HG03175 (cell line): ENCODE measurements around the gene TCF12.
"Not testable (repeated sequence)": the region's sequence is repeated elsewhere in the genome, so short reads cannot be mapped to it uniquely, and the experiment has no call there.

ENCODE experiments used
- ATAC-seq: cut with Tn5 transposase; IDR thresholded peaks from one replicate; pipeline ENCODE4 v1.9.1; 2021; ENCODE audit warnings: mild to moderate bottlenecking, moderate library complexity; ENCODE audit not compliant: unreplicated experiment

The TCF12 gene

DNA sequence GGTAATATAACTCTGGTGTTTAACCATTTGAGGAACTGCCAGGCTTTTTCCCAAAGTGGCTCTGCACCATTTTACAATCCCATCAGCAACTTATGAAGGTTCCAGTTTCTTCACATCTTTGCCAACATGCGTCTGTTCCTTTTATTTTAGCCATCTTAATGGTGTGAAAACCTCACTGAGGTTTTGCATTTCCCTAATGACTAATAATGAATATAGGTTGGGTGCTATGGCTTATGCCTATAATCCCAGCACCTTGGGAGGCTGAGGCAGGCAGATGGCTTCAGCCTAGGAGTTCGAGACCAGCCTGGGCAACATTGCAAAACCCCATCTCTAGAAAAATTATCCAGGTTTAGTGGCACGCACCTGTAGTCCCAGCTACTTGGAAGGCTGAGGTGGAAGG is 210.6 kb downstream of the TCF12 start:
- ATAC-seq: no peak

DNA sequence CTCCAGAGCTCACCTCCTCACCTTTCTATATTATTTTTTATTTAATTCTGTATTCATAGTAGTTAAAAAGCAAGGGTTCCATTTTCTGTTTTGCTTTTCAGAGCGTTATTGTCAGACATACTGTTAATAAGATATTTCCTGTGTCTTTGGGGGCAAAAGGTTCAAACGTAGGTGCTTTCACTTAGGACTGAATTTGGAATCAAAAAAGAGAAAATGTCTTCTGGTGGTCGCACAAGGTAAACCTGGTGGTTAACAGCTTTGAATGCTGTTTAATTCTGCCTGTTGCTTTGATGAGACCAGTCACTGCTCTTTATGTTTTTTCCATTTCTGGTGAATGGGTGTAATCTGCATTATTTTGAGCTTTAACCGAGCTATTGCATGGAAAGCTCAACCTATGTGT is 212.5 kb downstream of the TCF12 start:
- ATAC-seq: no peak

DNA sequence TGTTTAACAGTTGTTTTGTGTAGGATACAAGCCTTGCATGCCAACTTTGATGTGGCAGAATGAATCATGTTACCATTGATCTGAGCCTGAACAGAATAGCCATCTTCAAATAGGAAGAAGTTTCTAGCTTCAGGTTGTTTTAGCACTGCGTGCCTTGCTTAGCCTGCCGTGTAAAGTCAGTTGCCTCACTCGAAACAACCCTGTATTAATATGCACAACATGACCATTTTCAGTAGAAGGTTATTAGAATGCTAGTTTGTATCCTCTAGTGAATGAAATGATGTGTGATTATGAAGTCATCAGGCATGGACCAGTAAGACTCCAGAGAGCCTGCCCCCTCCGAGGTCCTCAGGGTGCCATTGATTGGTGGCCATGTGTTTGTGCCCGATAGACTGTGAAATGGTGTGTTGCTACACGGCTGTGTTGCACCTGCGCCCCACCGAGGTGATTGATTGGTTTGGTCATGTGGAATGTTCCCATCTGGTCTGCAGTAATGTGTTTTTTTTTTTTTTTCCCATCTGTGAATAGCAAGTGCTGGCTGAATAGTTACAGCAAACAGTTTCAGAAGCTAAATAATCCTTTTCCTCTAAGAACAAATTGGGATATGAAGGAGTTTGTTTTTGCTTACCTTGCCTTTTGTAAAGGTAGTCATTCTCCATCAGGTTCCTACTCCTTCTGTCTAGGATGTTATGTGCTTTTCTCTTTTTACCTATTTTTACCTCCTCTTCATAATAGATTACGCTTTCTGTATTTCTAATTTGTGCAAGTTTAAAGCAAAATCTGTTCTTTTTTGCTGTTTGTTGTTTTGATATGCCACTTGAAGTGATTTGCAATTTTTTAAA is 214.9 kb downstream of the TCF12 start:
- no peak for ATAC-seq

DNA sequence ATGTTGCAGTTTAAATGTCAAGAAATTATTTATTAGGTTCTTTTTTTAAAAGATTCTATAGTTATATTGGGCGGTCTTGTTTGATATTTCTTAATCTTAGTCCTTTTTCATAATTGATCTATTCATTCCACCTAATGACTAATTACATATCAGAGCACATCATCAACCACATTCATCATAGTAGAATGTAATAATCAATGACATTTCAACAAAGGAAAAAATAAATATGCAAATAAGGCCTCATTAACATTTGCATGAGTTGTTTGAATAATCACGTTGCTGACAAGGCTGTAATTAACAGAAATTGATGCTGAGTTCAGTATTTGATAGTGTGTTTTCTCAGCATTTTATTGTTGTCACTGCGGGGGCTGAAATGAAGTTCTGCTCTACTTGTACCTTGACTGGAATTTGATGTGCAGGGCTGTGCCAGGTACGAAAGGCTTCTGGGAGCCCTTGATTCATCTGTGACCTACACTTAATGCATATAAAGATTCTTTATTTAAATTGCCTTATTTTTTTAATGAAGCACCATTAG is 215.7 kb downstream of the TCF12 start:
- no peak for ATAC-seq

DNA sequence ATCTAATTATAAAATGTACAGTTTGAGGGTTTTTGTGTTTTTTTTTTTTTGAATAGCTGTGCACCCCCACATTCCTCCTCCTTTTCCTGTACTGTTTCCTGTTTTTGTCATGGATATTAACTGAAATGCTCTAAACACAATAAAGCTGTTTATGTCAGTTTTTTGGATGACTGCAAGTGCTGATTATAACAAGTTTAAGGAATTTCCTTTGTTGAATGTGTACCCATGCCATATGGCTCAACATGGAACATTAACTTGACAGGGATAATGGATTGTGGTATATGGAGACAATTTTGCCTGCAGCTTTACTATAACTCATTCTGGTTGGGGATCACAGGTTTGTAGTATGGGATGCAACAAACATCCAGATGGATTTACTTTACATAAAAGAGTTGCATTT is 216.4 kb downstream of the TCF12 start:
- ATAC-seq: no peak

DNA sequence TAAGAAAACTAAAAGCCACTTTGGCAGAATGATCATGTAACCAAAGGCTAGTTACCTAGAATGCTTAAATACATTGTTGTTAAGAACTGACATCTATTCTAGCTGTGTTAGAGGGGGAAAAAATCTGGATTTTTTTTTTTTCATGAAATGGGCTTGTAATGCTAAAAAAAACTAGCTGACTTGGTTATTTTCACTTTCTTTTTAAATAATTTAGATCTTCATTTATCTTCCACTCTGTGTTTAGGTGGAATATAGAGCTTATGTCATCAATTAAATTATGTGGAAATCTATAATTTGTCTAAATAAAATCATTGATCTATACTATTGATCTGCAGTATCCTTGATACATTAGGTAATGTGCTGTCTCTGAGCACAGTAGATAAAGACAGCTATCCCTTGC is 217.4 kb downstream of the TCF12 start:
- no peak for ATAC-seq

DNA sequence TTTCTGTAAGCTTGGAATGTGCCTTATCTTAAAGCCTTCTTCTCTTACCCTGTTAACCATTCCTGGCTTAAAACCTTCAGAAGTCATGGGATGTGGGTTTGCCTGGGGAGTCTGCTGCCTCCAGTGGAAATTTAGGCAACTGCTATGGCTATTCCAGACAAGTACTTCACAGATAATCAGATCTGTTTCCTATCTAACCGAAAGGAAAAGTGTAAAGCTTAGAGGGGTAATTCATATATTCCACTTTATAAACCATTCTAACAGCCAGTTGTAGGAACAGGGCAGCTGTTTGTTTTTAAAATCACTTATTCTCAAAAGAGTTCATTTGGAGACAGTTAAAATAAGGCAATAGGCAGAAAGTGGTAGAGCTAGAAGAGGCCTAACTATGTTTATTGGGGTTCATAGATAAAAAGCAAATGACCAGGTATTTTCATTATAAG is 219.9 kb downstream of the TCF12 start:
- ATAC-seq: no peak

DNA sequence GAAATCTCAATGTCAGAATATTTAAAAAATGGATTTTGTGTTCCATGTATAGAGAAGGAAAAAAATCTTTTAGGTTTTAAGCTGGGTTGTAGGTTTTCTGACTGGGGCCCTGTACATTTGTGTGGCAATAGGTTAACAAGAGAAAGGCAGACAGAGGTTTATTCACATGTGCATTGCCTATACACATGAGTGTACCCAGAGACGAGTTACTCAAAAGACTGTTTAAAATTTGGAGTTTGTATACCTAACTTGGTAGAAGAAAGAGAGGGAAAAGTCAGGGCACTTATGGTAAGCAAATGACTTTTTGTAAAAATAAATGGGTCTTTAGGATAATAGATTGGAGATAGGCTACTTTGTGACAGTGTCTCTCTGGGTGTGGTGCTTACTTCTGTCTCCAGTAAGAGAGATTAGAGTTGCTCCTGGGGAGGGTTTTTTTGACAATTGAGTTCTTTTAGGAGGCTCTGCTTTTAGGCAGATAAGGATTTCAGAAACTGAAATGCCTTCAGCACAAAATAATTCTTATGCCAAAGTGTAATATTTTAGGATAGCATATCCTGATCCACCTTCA is 225.2 kb downstream of the TCF12 start:
- no peak for ATAC-seq

DNA sequence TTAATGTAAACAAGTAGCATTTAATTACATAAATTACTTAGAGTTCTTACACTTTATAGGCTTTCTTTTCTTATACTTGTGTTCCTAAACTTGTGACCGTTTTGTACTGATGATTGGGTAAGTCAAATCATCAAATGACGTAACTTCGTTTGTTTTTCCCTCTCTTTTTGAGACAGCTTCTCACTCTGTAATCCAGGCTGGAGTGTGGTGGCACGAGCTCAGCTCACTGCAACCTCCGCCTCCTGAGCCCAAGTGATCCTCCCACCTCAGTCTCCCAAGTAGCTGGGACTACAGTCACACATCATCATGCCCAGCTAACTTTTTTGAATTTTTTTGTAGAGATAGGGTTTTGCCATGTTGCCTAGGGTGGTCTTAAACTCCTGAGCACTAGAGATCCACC is 226.0 kb downstream of the TCF12 start:
- ATAC-seq: no peak

DNA sequence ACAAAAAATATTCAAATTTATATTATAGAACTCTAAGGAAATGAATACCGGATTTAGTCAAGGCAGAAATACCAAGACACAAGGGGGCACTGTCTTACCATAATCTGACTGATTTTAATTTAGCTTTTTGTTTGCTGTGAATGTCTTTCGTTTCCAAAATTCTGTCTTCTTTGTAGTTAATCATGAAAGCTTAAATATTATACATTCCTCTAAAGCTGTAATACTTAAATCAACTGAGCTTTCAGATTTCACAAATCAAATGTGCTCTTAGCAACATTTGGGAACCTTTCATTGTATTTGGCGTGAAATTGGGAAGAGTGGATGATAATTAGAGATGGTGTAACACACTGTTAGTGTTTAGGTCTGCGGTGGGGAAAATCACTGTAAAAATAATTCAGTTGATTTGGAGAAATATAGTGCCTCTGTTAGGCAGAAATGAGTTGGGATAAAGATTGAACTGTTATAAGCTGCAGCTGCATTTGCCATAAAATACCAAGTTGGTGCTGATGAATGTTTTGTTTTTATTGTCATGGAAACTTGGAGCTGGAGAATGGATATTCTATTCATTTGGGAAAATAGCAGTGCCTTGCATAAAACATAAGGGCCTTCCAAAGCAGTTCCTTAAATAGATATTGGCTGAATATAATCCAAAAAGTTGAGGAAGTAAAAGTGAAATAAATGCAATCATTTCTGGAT is 228.2 kb downstream of the TCF12 start:
- ATAC-seq: no peak

DNA sequence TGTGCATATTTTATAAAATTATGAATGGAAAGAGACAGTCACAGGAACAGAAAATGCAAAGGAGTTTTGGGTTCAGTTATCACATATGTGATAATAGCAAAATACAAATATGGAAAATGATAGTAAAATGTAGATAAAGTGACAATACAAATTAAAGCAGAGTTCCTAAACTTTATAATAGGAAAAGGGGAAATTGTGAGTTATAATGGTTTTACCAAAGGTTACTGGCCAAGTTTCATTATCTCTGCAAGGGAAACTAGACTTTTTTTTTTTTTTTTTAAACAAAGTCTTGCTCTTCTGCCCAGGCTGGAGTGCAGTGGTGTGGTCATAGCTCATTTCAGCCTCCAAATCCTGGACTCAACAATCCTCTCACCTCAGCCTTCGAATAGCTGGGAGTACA is 229.2 kb downstream of the TCF12 start:
- ATAC-seq: no peak

DNA sequence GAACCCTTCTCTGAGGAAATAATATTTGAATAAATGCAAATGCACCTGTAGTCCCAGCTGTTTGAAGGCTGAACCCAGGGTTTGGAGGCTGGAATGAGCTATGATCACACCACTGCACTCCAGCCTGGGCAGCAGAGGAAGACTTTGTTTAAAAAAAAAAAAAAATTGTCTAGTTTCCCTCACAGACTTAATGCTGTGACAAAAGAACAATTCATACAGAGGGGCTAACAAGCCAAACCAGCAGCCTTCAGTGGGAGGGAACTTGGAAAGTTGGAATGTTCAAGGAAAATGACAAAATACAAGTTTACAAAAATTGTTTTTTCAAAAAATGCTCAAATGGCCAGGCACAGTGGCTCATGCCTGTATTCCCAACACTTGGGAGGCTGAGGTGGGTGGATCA is 229.8 kb downstream of the TCF12 start:
- ATAC-seq: no peak

DNA sequence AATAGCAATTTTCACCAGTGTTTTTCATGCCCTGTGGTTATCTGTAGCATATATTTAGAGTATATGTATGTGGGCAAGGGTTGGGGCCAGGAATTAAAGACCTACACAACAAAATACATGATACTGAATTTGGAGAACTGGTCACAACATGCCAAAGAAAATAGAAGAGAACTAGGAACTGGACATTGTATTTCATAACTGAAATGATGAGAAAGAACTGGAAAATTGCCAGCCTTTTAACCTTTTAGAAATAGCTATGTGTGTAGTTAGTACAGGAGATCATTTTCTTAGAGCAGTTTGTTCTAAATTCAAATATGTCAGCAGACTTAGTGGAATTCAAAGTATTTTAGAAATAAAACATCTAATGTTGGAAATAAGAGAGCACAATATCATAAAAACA is 230.8 kb downstream of the TCF12 start:
- ATAC-seq: no peak

DNA sequence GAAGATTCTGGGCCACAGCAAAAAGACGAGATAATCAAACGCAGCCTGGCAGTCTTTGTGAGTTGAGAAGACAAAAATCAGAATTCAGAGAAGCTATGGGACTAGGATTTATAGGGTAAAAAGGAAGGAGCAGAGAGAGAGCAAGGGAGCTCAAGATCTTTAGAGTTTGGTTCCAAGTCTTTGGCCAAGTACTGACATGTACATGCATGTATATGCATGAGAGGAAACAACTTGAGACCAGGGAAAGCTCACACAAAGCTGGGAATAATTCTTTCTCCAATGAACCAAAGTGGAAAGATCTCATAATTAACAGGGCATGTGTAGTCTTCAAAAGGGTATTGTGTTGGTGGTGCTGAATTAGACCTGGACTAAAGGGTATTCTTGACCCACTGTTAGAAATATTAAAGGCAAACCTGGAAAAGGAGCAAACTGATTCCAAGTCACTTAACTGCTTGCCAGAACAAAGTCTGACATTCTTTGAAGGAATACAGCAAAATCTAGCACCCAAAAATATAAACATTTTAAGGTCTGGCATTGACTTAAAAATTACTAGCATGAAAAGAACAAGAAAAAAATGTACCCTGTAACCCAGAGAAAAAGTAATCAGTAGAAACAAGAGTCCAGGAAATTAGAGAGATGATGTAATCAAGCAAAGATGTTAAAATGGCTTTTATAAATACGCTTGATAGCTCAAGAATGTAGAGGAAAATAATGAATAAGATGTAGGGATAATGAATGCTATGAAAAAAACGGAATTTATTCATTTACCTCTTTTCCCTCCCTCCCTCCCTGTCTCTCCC is 231.8 kb downstream of the TCF12 start:
- ATAC-seq: no peak

DNA sequence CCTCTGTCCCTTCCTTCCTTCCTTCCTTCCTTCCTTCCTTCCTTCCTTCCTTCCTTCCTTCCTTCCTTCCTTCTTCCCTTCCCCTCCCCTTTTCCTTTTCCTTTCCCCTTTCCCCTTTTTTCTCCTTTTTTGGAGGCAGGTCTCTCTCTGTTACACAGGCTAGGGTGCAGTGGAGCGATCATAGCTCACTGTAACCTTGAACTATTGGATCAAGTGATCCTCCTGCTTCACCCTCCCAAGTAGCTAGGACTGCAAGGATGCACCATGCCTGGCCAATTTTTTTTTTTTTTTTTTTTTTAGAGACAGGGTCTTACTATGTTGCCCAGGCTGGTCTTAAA is 232.4 kb downstream of the TCF12 start:
- not testable (repeated sequence) for ATAC-seq

DNA sequence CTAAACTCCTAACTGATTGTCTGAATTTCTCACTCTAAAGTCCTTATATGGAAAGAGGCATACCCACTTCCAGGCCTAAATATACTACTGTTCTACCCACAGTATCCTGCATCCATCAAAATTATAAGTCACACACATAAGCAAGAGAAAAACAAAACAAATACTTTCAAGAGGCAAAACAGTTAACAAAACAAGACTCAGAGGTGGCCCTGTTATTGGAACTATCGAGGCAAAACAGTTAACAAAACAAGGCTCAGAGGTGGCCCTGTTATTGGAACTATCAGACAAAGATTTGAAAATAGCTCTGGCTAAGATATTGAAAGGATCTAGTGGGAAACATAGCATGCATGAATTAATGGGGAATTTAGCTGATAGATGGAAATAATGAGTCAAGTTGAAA is 233.7 kb downstream of the TCF12 start:
- no peak for ATAC-seq

DNA sequence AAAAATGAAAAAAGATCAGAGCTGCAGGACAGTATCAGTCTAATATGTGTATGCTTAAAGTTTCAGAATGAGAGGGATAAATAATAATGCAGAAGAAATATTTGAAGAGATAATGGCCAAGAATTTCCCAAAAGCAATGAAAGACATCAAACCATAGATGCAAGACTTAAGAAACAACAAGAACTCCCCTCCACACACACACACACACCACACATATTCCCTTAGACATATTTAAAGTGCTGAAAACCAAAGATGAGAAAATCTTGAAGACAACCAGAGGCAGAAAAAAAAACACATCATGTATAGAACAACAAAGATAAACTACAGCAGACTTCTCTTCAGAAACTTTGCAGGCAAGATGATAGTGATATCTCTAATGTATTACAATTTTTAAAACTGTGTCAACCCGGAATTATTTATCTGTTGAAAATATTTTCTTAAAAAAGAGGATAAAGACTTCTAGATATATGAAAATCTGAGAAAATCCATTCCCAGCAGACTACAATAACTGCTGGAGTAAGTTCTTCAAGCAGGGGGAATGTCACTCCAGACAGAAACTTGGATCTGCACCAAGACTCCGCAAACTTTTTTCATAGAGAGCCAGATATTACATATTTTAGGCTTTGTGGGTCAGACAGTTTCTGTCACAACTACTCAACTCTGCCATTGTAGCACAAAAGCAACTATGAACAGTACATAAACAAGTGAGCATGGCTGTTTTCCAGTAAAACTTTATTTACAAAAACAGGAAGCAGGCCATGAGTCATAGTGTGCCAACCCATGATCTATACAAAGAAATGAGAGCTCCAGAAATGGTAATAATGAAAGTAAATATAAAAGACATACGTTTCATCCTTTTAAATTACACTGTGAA is 234.5 kb downstream of the TCF12 start:
- no peak for ATAC-seq

DNA sequence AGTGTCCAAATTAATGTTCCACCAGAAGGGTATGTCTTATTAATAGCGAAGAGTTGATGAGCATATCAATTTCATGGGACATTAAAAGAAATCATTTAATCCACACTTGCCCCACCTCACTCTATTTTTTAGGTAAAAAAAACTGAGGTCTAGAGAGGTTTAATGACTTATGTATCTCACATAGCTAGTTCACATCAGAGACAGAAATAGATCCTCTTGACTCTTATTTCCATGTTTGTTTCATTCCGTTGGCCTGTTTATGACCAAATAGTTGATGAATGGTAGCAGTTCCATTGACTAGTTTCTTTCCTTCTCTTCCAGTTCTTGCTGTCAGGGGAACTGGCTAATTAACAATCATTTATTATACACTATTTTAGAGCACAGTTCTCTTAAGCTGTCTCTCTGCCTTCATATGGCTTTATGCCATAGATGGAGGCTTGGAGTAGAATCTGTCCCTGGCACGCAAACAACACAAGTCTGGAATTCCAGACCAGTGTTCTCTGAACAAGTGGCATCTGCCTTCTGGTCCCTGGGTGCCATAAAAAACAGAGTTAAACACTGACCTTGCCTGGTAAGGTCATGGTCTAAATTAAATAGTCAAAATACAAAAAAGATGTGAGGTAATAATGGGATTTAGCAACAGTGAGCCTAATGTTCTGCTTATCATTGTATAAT is 237.9 kb downstream of the TCF12 start:
- ATAC-seq: no peak

DNA sequence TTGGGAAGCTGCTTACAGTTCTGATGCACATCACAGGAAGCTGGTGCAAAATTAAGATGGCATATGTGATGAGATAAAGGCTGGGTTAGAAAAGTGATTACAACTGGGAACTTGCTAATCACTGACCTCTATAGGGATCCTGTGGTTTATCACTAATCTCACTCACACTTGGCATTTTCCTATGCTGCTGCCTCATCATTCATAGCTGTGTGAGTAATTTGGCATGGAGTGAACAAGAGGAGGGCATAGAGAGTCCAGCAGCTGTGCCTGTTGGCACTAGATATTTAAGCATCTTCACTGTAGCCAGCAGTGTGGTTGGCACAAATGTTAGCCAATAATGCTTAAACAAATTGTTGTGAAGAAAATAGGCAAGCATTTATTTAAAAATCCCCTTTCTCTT is 240.1 kb downstream of the TCF12 start:
- no peak for ATAC-seq
